Measurements from ENCODE around the gene POLR1G. TPM values are rescaled to one million over a fixed set of nuclear protein-coding genes. Genes with fewer than 3 reads are reported as not detected.

Gene POLR1G
- total and polyA plus RNA-seq, 9 of the 15 experiments (the other 6 are each of a cell fraction or from before 2014, with no cell fraction given): 3.0 to 50.1 (median 27.4) TPM

DNA sequence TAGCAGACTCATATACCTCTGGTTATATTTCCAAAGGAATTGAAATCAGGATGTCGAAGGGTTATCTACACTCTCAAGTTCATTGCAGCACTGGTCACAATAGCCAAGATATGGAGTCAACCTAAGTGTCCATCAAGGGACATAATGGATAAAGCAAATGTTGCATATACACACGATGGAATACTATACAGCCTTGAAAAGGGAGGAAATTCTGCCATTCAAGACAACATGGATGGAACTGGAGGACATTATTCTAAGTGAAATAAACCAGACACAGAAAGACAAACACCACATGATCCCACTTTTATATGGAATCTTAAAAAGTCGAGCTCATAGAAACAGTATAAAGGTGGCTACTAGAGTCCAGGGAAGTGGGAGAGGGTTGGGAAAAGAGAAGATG is 30.9 kb downstream of the POLR1G start:
- TF ChIP-seq SMARCA5 (IDR thresholded peaks at IDR 0.05) (peak; percentile 82; the same call in 1 of the 2 replicates), NBN (IDR thresholded peaks at IDR 0.05; ENCODE audit: low read depth) (0 out of 2 replicates have a peak, but pooled peaks have one; percentile 39), ZNF23 (CRISPR knock-in tag; IDR thresholded peaks at IDR 0.05) (no peak), KDM1A (IDR thresholded peaks at IDR 0.05) (peak; percentile 80 to 83), ZNF175 (CRISPR knock-in tag; IDR thresholded peaks at IDR 0.05; ENCODE audit: low read depth) (no peak), HDAC1 (IDR thresholded peaks at IDR 0.05) (peak; percentile 28 to 44; a peak in 2 of 4 replicates), PHB2 (IDR thresholded peaks at IDR 0.05; ENCODE audit: low read depth) (no peak), CBX3 (IDR thresholded peaks at IDR 0.05; ENCODE audit: borderline replicate concordance in 1 of 2, low read length in 2 of 2) (peak in 1 of 2 experiments; percentile 61; a peak in 2 of 3 replicates), RCOR1 (IDR thresholded peaks at IDR 0.05; ENCODE audit: borderline replicate concordance in 1 of 2, low read depth in 2 of 2, low read length in 2 of 2) (0 out of 4 replicates have a peak, but pooled peaks of 1 of the 2 experiments have one; percentile 15), RBM25 (IDR thresholded peaks at IDR 0.05; ENCODE audit: low read depth, low read length, severe bottlenecking) (peak; percentile 95), GATAD2B (IDR thresholded peaks at IDR 0.05; ENCODE audit: borderline replicate concordance) (0 out of 2 replicates have a peak, but pooled peaks have one; percentile 20), ADNP (tag; IDR thresholded peaks at IDR 0.05) (peak; percentile 86), CAMTA2 (CRISPR knock-in tag; conservative IDR thresholded peaks at IDR 0.05) (no peak), ZNF146 (CRISPR knock-in tag; IDR thresholded peaks at IDR 0.05; ENCODE audit: unreplicated experiment) (peak; percentile 100), BCOR (IDR thresholded peaks at IDR 0.05) (peak; percentile 93), HDAC2 (IDR thresholded peaks at IDR 0.05) (peak; percentile 76)
- H3K79me2 ChIP-seq (ENCODE audit: control insufficient read depth, insufficient read depth, low read length): no peaks in the 10 kb centered on the region
- H3K27ac ChIP-seq (ENCODE audit: extremely low read depth, low read depth, low read length): no peak overlapping the region
- no peak overlapping the region for H2AFZ ChIP-seq (ENCODE audit: low read depth, low read length)
- H3K4me1 ChIP-seq (replicated peaks in 1 of 2; ENCODE audit: control insufficient read depth in 2 of 2, insufficient read depth in 2 of 2, low read length in 2 of 2): peaks cover 20 to 27% of the 10 kb centered on the region in 2 experiments
- H3K27me3 ChIP-seq (ENCODE audit: control insufficient read depth in 2 of 2, insufficient read depth in 2 of 2, low read length in 2 of 2): no peaks in the 10 kb centered on the region
- WGBS (ENCODE audit: insufficient coverage, low coverage, missing lambda C conversion rate): 57% methylated on average over 3 of the region's 3 CpGs
- CTCF ChIA-PET (ENCODE audit: low intra/inter-chr PET ratio): interaction anchor here (6.4 kb wide), 1 partner anchor 41 kb away, joined by 179 read pairs; no protein-coding TSS in a partner anchor
- no peaks in the 10 kb centered on the region for H4K20me1 ChIP-seq (replicated peaks; ENCODE audit: control insufficient read depth, insufficient read depth, low read length)
- no peak overlapping the region for H3K9ac ChIP-seq (ENCODE audit: insufficient read depth in 1 of 2, low read depth in 2 of 2, low read length in 2 of 2)
- BruUV-seq (replicated peaks): no TSS peak
- no peak for DNase-seq (ENCODE audit: extremely low read depth in 1 of 4, low spot score in 3 of 4)
- FAIRE-seq: no peak
- in situ Hi-C loops (cut with MboI) (no loop called here), intact Hi-C loops (cut with micrococcal nuclease) (no loop called here)
- no peak for ATAC-seq
- no peaks in the 10 kb centered on the region for H3K9me3 ChIP-seq (replicated peaks; ENCODE audit: control insufficient read depth, insufficient read depth, low read depth, low read length)
- POLR2A ChIA-PET: interaction anchor here (1.2 kb wide), 1 partner anchor 69 kb away, joined by 3 read pairs; no protein-coding TSS in a partner anchor
- H3K4me3 ChIP-seq: no peak overlapping the region
- H3K4me2 ChIP-seq (ENCODE audit: insufficient read depth, low read length): no peak overlapping the region
- H3K9me1 ChIP-seq (ENCODE audit: control insufficient read depth, insufficient read depth, low read length): no peaks in the 10 kb centered on the region
- no peaks in the 10 kb centered on the region for H3K36me3 ChIP-seq (ENCODE audit: control insufficient read depth, insufficient read depth, low read length)

Measured in K562 (cell line).